HG02870 (cell line): ENCODE data around the gene MRTFB.

Experiments
- ATAC-seq: cut with Tn5 transposase; IDR thresholded peaks from one replicate; pipeline ENCODE4 v1.9.1; 2021; ENCODE audit warnings: mild to moderate bottlenecking, moderate library complexity; ENCODE audit not compliant: unreplicated experiment

Gene MRTFB

DNA sequence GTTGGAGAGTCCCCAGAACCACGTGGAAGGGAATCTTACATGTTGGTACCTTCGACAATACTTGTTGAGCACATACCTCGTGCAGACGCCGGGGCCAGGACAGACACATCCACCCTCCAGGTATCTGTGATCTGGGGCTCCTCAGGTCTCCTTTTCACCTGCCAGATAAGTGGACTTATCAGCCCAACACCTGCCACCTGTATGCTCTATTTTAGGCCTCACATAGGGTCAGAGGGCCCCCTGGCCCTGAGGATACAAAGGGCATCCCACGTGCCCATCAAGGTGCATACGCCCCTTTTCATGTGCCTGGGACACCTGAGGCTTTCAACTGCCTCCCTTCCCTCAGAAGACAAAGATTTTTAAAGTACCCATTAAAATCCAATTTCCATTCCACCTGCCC lies 212.7 kb downstream of the MRTFB start:
- ATAC-seq, result no peak

DNA sequence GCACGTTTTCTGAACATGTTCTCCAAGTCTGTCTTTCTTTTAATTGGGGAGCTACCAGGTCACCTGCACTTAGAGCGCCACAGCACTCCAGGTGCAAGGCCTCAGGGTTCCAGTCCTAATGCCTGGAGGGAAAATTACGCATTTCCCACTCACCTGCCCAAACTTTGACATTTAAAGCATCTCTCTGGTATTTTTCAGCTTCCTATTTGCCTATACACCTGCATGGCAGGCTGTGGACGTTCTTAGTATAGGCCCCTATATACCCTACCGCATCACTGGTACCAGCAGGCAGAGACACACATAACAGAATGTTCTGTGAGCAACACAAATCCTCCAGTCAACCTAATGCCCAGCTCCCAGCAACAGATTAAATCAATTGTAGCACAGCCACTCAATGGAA lies 213.3 kb downstream of the MRTFB start:
- no peak for ATAC-seq

DNA sequence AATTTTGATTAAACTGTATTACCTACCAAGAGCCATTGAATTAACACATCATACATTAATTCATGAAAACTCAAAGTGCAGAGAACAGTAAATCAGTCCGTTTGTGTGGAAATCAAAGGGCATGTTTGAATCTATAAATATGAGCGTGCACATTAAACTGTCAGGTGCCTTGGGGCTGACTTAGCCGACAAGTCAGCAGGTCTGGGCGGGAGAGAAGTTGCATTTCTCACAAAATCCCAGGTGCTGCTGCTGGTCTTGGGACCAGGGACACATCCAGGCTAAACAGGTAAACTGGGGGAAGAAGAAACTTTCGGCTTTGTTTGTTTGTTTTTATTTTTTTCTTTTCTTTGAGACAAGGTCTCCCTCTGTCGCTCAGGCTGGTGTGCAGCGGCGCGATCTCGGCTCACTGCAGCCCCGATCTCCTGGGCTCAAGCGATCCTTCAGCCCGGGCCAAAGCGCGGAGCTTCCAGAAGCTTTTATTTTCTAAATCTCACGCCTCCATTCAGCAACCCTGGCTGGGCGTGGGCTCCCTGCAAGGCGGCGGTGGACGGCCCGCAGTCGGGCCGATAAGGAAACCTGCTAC lies 213.9 kb downstream of the MRTFB start:
- peak; percentile 30 for ATAC-seq

DNA sequence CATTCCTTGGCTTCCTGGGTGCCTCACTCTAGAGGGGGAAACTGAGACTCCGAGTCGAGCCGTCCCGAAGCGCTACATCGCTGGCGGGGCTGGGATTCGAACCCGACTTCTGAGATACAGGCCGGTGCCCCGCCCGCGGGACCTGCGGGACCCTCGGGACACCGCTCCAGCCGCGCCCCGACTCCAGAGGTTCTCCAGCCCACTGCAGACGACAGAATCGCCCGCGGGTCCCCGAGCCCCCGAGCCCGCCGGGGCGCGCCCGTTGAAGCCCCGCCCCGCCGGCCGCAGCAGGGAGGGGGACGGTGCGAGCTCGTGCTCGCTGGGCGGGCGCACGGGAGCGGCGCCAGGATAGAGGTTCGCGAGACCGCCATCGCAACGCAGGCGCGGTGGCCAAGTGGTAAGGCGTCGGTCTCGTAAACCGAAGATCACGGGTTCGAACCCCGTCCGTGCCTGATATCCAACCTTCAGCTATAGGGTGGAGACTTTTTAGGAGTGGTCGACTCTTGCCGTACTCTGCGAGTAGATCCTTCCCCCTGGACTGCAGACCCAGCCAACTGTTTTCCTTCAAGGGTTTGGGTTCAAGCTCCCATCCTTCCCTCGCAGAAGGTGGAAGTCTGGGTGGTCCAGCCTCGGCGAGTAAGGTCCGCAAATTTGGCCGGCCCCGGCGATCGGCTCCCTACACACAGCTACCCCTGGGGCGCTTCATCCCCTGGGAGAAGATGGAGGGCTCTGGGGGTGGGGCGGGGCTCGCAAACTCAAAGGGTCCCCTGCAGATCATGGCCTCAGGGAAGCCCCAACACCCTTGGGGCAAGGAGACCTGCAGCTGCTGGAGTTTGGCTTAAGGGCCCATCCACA lies 214.6 kb downstream of the MRTFB start:
- peak; percentile 75 for ATAC-seq

DNA sequence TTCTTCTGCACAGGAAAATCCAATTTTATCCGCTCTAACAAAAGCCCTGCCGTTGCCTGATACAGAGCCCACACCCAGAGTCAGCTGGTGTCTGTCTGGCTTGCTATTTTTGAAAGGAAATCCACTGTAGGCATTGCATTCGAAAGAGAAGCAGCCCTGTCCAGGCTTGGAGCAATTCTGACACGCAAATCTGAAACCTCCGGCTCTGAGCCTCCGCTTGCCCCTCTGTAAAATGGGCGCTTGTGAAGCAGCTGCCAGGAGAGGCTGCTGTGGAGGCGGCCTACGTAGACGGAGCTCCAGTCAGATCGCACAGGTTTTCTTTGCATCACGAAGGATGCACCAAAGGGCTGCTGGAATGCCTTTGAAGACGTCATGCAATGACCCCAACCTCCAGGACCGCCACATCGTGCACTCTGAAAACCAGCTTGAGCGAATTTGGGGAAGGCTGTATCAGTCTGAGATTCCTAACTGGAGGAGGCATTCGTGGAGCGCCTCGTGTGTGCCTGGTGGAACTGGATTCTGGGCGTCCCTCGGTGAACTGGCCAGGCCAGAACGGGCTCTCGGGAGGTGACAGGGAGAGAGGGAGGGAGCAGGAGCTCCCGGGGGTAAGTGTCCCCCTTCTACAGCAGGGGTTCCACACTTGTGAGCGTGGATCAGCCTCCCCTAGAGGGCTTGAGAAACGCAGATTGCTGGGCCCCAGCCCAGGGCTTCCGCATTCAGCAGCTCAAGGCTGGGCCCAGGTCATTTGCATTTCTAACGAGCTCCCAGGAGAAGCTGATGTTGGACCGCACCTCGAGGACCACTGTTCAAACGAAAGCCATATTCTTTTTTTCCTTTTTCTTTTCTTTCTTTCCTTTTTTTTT lies 215.5 kb downstream of the MRTFB start:
- peak; percentile 26 for ATAC-seq

DNA sequence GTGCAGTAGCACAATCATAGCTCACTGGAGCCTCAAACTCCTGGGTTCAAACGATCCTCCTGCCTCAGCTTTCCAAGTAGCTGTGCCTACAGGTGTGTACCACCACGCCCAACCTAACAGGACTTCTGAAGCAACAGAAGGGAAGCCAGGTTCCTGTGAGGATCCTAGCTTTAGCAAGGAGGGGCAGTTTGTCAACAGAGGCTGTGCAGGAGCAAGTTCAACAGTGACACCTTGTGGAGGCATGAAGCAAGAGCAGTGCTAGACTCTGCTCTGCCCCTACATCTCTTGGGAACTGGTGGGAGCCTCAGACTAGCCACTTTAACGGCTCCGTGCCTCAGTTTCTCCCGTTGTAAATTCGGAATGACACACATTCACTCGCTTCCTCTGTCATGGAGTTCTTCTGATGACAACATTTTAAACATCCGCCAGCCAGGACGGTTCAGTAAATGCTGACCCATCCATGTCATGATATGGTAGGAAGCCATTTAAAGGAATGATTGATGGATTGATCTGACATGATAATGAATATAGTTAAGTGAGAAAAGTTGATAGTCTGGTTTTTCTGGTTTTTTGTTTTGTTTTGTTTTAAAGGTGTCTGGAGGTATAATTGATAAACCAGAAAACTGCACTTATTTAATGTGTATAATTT lies 218.7 kb downstream of the MRTFB start:
- no peak for ATAC-seq

DNA sequence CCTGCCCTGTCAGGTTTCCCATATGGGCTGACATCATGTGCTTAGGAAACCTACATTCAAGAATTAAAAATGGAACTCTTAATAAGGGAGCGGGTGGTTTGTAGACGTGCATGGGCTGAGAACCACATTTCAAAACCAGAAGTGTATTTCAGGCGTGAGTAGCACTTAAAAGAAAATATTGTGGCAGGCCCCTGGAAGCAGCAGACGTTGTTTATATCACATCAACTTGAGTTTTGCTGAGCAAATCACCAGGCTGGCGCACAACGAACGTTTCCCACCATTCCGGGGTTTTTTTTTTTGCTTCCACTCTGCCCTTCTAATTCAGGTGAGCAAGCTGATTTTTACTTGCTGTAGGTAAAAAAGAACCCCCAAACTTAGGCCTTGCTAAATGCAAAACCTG lies 220.2 kb downstream of the MRTFB start:
- no peak for ATAC-seq

DNA sequence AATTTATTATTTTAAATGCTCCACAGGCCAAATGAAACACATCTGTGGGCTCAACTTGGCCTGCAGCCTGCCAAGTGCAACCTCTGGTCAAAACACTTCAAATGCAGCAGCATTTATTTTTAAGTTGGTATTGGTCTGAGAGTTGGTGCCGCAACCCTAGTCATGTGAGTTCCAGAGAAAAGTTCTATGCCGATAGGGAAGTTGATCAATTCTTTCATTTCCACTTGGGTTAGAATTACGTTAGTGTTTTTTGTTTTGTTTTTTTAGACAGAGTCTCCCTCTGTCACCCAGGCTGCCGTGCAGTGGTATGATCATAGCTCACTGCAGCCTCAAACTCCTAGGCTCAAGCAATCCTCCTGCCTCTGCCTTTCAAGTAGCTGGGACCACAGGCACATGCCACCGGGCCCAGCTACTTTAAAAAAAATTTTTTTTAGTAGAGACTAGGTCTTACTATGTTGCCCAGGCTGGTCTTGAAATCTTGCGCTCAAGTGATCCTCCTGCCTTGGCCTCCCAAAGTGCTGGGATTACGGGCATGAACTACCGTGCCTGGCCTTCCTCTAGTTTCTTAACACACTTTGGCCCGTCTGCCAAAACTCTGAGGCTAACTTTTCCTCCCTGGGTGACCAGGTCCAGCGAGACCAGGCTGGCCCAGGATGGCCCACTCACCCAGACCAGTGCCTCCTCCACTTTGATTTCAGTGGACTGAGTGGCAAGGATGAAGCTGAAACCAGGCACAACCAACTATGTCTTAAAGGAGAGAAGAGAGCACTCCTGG lies 221.1 kb downstream of the MRTFB start:
- no peak for ATAC-seq

DNA sequence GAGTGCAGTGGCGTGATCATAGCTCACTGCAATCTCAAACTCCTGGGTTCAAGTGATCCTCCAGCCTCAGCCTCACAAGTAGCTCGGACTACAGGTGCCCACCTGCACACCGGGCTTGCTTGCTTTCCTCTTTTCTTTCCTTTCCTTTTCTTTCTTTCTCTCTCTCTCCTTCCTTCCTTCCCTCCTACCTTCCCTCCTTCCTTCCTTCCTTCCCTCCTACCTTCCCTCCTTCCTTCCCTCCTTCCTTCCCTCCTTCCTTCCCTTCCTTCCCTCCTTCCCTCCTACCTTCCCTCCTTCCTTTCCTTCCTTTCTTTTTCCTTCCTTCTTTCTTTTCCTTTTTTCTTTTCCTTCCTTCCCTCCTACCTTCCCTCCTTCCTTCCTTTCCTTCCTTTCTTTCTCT lies 225.5 kb downstream of the MRTFB start:
- no peak for ATAC-seq

DNA sequence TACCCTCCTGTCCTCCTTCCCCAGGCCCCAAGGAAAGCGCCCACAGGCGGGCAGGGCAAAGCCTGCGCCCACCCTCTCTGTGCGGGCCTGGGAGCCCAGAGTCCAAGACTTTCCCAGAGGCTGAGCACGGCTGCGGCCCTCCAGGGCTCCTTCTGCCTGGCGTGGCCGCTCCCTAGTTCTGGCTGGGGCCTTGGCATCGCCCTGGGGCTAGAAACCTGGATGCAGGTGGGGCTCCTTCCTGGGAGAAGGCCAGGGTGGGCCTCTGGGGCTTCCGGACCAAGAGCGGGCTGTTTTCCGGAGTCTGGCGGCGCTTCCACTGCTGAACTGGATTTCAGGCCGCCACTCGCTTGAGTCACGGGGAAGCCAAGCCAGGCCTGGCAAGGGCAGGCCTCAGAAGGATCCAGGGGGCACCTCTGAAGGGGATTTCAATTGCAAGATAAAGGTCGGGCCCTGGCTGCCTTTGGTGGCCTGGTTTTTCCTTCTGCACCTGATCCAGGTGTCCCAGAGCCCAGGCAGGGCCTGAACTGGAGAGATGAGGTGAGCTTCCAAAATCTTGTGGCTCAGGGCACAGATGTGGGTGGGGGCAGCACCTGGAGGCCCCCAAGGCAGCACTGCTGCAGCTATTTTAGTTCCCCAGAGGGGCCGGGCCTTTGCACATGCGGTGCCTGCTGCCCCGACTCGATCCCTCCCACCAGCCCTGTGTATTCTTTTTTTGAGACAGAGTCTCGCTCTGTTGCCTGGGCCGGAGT lies 227.4 kb downstream of the MRTFB start:
- ATAC-seq, result no peak

DNA sequence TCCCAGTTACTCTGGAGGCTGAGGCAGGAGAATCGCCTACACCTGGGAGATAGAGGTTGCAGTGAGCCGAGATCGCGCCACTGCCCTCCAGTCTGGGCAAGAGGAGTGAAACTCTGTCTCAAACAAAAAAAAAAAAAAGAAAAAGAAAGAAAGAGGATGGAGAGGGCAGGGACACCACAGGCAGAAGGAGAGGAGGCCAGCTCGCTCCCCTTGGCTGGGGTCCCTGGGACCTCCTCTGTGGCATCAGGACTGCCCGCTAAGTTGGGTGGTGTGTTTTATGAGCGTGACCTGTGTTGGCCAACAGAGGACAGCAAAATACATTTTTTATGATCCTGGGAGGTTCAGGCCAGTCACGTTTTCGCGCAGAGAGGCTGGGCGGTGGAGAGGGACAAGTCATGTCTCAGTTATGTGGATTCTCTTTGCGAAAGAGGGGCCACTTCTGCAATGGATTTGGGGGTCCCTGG lies 229.6 kb downstream of the MRTFB start:
- ATAC-seq, result peak; percentile 34

DNA sequence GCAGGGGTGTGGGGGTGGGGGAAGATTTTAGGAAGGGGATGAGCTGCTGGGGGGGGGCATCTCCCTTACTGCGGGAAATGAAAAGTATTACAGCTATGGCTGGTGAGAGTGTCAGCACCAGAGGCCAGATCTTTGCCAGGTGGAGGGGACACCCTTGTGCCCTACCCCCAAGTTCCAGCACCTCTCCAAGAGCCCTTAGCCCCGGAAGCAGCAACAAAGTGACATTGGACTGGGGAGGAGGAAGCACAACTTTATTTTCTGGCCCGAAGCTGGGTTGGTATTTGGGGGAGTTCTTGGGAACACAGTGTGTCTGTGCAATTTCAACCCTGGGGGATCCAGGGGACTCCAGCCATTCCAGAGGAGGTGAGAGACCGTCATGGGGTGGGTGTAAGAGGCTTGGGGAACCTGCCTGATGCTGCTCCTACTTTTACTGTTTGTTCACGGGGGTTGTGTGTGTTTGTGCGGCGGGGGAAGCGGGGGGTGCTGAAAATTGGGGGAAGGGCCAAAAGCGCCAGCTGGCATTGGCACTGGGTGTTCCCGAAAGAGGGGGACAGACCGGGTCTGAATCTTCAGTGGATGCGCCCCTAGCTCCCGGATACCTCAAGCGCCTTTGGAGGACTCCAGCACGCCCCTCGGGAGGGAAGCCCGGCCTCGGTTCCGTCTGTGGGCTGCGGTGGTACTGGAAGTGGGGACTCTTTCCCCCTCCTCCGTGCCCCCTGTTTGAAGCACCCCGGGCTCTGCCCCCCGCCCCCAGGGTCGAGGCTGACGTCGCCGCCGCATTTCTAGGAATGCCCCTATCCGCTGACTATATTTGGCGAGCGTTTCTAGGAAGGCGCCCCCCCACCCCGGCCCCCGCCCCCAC lies 230.3 kb downstream of the MRTFB start:
- ATAC-seq, result peak; percentile 8

DNA sequence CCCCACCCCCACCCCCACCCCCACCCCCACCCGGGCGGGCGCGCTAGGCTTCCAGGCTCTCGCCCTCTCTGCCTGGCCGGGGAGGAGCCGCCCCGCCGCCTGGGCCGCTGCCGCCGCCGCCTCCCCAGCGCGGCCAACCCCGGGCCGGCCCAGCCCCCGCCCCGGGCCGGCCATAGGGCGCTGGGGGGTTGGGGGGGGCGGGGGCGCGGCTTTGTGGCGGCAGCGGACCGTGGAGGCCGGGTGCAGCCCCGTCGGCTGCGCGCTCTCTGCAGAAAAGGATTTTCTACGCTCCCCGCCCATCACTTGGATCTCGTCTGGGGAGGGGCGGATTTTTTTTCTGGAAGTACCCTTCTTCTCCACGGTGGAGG lies 230.9 kb downstream of the MRTFB start:
- no peak for ATAC-seq

DNA sequence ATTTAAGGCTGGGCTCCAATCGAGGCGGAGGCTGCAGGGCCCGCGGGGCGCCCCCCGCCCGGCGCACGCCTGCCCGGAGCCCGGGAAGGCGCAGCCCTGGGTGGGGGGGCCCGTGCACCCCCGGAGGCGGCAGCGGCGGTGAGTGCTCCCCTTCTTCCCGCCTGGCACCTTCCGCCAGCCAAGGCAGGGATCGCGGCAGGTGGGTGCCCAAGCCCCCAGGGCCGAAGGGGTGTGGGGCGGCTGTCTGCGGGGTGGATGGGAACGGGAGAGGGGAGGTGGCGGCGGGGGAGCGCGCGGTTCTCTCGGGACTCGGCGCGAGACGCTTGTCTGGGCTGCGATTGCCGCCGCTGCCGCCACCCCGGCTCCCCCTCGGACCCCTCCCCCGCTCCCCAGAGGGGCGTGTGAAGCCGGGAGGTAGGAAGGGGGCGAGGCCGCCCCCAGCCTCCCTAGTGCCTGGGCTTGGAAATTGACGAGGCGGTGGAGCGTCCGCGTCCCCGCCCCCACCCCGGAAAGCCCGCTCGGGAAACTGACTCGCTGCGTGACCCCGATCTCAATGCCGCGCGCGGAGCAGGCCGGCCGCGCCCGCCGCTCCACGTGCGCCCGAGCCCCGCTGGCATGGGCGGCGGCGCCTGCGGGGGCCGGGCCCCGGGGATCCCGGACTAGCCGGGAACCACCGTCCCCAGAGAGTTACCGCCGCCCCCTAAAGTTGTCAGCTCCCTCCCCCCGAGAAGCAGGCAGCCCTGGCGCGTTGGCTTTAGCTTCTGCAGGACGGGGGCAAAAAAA lies 231.5 kb downstream of the MRTFB start:
- ATAC-seq, result no peak

DNA sequence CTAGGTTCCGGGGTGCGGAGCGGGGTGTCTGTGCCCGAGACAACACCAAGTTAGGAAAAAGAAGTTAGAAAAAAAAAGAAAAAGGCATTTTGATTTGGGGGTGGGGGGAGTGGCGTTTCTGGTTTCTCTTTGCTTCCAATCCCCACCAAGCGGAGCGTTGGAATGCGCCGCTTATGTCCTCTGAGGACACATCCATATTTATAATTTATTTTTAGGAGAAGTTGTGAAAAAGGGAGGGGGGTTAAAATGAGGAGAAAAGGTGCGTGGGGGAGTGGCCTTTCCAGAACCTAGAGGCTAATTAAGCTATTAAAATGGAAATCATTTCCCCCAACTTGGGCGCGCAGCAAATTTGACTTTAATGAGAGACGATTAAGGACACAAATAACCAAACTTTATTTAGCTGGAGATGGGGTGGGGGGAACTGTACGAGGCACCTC lies 232.1 kb downstream of the MRTFB start:
- ATAC-seq, result no peak

DNA sequence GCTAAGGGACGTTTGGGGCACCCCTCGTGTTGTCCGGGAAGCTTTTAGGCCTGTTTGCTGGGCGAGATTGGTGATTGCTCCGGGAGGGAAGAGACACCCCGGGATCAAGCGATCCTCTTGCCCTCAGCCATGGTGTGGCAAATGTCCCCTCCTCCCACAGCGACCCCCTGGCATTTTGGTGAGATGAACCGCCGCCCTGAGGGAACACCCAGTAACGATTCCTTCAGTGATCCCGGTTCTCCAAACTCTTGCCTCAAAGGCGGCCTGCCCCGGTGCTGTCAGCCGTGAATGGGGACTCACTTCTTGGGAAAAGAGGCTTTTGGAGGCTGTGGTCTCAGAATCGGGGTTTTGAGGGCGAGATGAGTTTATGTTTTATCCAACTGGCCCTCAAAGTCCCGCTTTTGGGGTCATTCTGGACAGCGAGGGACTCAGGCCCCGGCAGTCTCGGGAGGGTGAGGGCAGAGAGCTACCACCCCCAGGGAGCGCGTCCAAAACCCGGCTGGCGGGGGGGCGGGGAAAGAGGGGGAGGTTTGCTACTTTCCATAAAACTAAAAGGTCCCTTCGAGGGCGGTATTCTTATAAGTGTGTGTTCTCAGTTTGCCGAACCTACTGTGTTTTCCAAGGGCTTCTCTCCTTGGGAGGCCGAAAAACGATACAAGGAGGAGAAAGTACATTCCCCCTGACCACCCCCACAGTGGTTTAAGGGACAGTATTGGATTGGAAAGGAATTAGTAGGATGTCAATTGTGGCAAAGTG lies 232.7 kb downstream of the MRTFB start:
- ATAC-seq, result no peak

DNA sequence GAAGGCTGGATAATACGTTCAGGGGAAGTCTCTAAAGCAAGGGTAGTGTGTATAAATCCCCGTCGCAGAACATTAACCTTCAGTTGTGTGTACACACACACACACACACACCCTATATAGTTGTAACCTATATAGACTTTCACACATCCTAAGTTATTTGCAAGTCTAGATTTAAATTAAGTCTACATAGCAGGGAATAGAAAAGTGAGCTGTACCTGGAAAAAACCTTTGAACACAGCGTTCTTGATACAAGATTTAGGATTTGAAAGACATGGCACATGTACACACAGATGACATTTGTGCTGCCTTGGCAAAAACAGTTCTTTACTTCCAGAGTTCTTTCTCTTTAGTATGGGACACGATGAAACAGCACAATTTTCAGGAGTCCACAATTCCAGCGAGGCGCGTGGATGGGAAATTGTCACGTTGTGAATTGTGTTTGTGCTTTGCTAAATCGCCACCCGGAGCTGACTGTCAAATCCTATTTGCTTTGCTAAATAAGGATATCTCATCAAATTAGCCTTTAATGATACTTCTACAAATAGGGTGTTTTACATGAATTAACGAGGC lies 233.9 kb downstream of the MRTFB start:
- ATAC-seq, result no peak
